Pulmonary artery endothelial cell (primary cell): ENCODE data around the gene RPE65. TPM values are rescaled to one million over a fixed set of nuclear protein-coding genes. Genes with fewer than 3 reads are reported as not detected.

Experiments used
- total RNA-seq: library from RNA; depleted of rRNA; stranded (reverse); fragments of >200 nt; gene quantifications from 2 replicates; pipeline ENCODE4 v1.2.3, GENCODE V29; 2014

The RPE65 gene
- total RNA-seq, 1 donor from 2014 or later = not detected

Other genes with a start within 250 kb of the RPE65 start
- gene WLS, start 217.4 kb downstream of the RPE65 start, total RNA-seq = 124 and 128 TPM in 2 replicates
- gene DEPDC1, start 47.1 kb upstream of the RPE65 start, total RNA-seq = 15.7 and 49.6 TPM in 2 replicates